Lung (tissue), 12 donors: ENCODE measurements around the gene CAPN11. TPM values are rescaled to one million over a fixed set of nuclear protein-coding genes. Genes with fewer than 3 reads are reported as not detected.

ENCODE experiments used
- ATAC-seq: fragments of 200-7000 bp; cut with Tn5 transposase; one replicate; pipeline ENCODE4 v1.9.1; 2020; ENCODE audit warnings: moderate number of reproducible peaks; ENCODE audit not compliant: insufficient read depth, low FRiP score
- DNase-seq, 3 donors: peaks; one replicate each; pipeline ENCODE4 v3.0.0-alpha.2; 2013 to 2017
- H3K27ac ChIP-seq, 2 donors: one replicate each; pipeline ENCODE4 v1.5.1; 2013; ENCODE audit warnings: mild to moderate bottlenecking in 2 of 2, moderate library complexity in 2 of 2, control low read depth in 1 of 2, inconsistent platforms in 1 of 2, low read depth in 1 of 2, low read length in 1 of 2
- H3K27me3 ChIP-seq, 3 donors: one replicate each; pipeline ENCODE4 v1.5.1; 2013; ENCODE audit warnings: low read length in 2 of 3; ENCODE audit not compliant: control insufficient read depth in 3 of 3, insufficient read depth in 3 of 3
- H3K36me3 ChIP-seq, 4 donors: one replicate each; pipeline ENCODE4 v1.5.1; 2013; ENCODE audit warnings: low read length in 4 of 4, mild to moderate bottlenecking in 1 of 4, moderate library complexity in 1 of 4; ENCODE audit not compliant: control insufficient read depth in 4 of 4, insufficient read depth in 4 of 4
- H3K4me1 ChIP-seq, 5 donors: one replicate each; pipeline ENCODE4 v1.5.1; 2013; ENCODE audit warnings: low read length in 5 of 5, mild to moderate bottlenecking in 2 of 5, moderate library complexity in 1 of 5; ENCODE audit not compliant: control insufficient read depth in 5 of 5, insufficient read depth in 5 of 5
- H3K4me3 ChIP-seq: one replicate; pipeline ENCODE4 v1.5.1; 2013; ENCODE audit warnings: mild to moderate bottlenecking, control low read depth, moderate library complexity
- H3K9ac ChIP-seq, 2 donors: one replicate each; pipeline ENCODE4 v1.5.1; 2013; ENCODE audit warnings: low read length in 2 of 2, control low read depth in 1 of 2; ENCODE audit not compliant: insufficient read depth in 1 of 2
- H3K9me3 ChIP-seq, 4 donors: one replicate each; pipeline ENCODE4 v1.5.1; 2013; ENCODE audit warnings: low read length in 3 of 4, mild to moderate bottlenecking in 1 of 4, moderate library complexity in 1 of 4; ENCODE audit not compliant: control insufficient read depth in 4 of 4, insufficient read depth in 3 of 4
- WGBS, 2 donors: extraction: QIAGEN DNeasy Blood & Tissue Kit; methylation state at CpG; one replicate each; pipeline ENCODE4 v1.1.7; 2013; 5-methylcytosine and 5-hydroxymethylcytosine counted together
- polyA plus RNA-seq, 2 donors: library from polyadenylated mRNA; stranded (reverse); fragments of 200-250 nt; gene quantifications; one replicate each; pipeline ENCODE4 v1.2.1, GENCODE V29; 2013
- total RNA-seq, 2 donors: library from RNA; depleted of rRNA in 1 of 2; stranded (reverse); fragments of >200 nt in 1 of 2; gene quantifications; one replicate each; pipeline ENCODE4 v1.2.1, GENCODE V29; 2014 to 2021
- TF ChIP-seq, protein P1 (sequence below): IDR thresholded peaks from 2 replicates; pipeline ENCODE4 v1.5.1; 2012; ENCODE audit warnings: mild to moderate bottlenecking; ENCODE audit errors: control extremely low read depth, extremely low read depth
- donor health status: control.
- donor health status: control.
- donor health status: Bipolar disorder and iron deficiency.
- donor health status: healthy.
- donor health status: DM: yes; HTN: yes; CAD: no.

CAPN11 gene
- total and polyA plus RNA-seq, 4 donors, result 0.07 to 0.30 (median 0.15) TPM; not detected in 1

DNA sequence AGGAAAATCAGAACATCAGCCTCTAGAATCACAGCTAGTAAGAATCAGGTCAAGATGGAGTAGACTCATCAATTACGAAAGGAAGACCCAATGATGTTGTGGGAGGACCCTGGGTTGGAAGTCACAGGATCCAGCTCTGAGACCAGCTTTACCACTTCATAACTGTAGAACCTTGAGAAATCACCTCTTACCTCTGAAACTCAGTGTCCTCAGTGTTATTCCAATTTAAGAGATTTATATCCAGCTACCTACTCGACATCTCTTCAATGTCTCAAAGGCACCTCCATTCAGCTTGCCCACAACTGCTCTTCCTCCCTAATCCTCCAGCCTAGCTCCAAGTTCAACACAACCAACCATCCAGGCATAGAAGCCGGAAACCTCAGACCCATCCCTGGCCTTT is 47.7 kb upstream of the CAPN11 start:
- ATAC-seq, result no peak
- no peak for DNase-seq
- peaks cover 17 to 41% (median 20%) of the 10 kb centered on the region in 4 donors for H3K36me3 ChIP-seq
- no peak overlapping the region for H3K4me3 ChIP-seq
- peaks cover 0 to 2% (median 0%) of the 10 kb centered on the region in 4 donors for H3K9me3 ChIP-seq
- H3K27ac ChIP-seq, result no peak overlapping the region
- no peak overlapping the region for H3K9ac ChIP-seq
- TF ChIP-seq, protein P1, sequence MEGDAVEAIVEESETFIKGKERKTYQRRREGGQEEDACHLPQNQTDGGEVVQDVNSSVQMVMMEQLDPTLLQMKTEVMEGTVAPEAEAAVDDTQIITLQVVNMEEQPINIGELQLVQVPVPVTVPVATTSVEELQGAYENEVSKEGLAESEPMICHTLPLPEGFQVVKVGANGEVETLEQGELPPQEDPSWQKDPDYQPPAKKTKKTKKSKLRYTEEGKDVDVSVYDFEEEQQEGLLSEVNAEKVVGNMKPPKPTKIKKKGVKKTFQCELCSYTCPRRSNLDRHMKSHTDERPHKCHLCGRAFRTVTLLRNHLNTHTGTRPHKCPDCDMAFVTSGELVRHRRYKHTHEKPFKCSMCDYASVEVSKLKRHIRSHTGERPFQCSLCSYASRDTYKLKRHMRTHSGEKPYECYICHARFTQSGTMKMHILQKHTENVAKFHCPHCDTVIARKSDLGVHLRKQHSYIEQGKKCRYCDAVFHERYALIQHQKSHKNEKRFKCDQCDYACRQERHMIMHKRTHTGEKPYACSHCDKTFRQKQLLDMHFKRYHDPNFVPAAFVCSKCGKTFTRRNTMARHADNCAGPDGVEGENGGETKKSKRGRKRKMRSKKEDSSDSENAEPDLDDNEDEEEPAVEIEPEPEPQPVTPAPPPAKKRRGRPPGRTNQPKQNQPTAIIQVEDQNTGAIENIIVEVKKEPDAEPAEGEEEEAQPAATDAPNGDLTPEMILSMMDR, result no peak
- no peaks in the 10 kb centered on the region for H3K27me3 ChIP-seq
- peaks cover 0 to 13% (median 5%) of the 10 kb centered on the region in 5 donors for H3K4me1 ChIP-seq
- WGBS, 2 donors, result 93 to 95% methylated on average over 3 of the region's 3 CpGs

DNA sequence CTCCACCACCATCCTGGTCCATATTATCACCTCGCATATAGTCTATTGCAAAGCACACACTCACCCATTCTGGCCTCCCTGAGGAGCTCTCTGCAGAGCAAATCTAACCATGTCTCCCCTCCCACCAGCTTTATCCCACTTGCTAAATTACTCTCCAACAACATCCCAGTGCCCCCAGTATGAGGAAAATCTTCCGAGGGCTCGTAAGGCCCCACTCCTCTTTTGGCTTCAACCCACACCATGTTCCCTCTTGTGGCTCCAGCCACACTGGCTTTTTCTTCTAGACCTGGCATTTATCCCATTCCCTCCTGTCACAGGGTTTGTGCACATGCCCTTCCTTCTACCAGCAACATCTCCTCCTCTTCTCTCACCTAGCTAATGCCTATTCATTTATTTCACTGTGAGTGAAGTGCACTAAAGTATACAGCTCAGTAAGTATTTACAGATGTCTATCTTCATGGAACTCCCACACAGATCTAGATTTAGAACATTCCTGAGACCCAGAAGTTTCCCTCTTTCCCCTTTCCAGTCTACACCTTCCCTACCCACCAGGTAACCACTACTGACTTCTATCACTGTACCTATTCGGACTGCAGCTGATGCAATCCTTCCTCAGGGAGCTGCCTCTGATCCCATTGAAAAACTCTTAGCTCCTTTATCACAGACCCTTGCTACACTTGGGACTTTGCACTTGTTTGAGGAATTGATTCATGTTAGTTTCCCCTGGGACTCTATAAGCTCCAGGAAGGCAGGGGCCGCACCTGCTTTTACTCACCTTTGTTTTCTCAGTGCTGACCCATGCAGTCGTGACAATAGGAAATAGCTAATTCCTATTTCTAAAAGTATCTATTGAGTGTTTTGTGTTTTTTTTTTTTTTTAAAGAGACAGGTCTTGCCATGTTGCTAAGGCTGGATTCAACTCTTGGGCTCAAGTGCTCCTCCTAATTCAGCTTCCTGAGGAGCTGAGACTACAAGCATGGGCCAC is 46.9 kb upstream of the CAPN11 start:
- Histone ChIP-seq H3K36me3 (peaks cover 17 to 39% (median 20%) of the 10 kb centered on the region in 4 donors), H3K4me3 (no peak overlapping the region), H3K9ac (no peak overlapping the region), H3K9me3 (peaks cover 0 to 2% (median 0%) of the 10 kb centered on the region in 4 donors), H3K27ac (no peak overlapping the region), H3K27me3 (no peaks in the 10 kb centered on the region), H3K4me1 (peaks cover 0 to 10% (median under 1%) of the 10 kb centered on the region in 5 donors)
- 77 to 79% methylated on average over 6 of the region's 6 CpGs for WGBS, 2 donors
- ATAC-seq, result peak; percentile 31
- TF ChIP-seq, protein P1, result no peak
- DNase-seq, result no peak

DNA sequence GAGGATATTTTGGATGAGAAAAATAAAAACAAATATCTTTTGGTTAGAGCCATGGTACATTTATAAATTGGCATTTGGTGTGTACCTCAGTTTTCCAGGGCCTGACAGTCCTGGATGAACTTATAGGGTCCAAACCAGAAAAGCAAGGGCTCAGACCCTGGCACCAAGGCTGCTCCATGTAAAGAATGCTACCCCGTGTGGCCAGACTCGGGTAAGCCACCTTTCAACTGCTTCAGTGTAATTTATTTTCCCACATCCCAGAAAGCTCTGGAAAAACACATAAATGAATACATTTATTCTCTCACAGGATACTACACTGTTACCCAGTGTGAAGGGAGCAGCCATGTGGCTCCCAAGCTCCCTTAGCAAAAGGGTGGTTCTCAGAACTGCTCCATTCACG is 45.2 kb upstream of the CAPN11 start:
- TF ChIP-seq, protein P1, result no peak
- WGBS, 2 donors, result 66 to 74% methylated on average over 3 of the region's 3 CpGs
- ATAC-seq, result no peak
- Histone ChIP-seq H3K27me3 (no peaks in the 10 kb centered on the region), H3K9me3 (peaks cover 0 to 1% (median 0%) of the 10 kb centered on the region in 4 donors), H3K4me3 (no peak overlapping the region), H3K4me1 (peaks cover 0 to 8% (median 5%) of the 10 kb centered on the region in 5 donors), H3K27ac (no peak overlapping the region), H3K36me3 (peaks cover 16 to 30% (median 19%) of the 10 kb centered on the region in 4 donors), H3K9ac (no peak overlapping the region)
- no peak for DNase-seq
